ENCODE results near the gene EXOSC1.
"Not testable (repeated sequence)": the region's sequence is repeated elsewhere in the genome, so short reads cannot be mapped to it uniquely, and the experiment has no call there.

EXOSC1 gene

DNA sequence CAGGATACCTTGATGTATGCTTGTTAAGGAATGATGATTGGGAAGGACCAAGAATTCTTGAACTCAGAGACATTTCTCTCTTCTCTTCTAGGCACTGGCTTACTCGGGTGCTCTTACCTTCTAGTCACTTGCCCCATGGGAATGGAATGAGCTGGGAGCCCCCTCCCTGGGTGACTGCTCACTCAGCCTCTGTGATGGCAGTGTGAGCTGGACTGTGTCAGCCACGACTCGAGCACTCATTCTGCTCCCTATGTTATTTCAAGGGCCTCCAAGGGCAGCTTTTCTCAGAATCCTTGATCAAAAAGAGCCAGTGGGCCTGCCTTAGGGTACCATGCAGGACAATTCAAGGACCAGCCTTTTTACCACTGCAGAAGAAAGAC lies 10.9 kb upstream of the EXOSC1 start:
- no peak for DNase-seq

DNA sequence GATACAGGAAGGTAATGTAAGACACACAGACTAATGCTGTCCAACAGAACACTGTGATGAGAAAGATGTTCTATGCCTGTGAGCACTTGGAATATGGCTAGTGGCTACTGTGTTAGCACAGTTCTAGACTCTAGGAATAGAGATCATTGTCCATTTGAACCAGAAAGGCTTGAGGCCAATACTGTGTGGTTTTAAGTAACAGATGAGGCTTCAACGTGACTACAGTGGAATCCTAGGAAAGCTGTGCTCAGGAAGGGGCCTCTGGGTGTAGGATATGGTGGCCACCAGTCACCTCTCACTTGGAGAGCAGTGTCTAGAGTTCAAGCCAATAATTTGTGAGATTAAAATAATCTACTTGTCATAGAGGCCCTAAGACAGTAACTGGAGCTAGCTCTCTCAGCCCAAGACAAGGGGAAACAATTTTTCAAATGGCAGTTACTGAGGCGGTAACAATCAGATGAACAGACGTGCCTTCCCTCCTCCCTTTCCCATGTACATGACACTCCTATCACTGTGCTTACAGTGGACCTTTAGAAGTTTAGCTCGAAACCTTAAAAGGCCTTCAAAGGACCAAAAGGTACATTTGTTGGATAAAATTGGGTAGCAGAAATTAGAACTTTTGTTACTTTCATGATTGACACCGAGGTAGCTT lies 10.4 kb upstream of the EXOSC1 start:
- DNase-seq = no peak

DNA sequence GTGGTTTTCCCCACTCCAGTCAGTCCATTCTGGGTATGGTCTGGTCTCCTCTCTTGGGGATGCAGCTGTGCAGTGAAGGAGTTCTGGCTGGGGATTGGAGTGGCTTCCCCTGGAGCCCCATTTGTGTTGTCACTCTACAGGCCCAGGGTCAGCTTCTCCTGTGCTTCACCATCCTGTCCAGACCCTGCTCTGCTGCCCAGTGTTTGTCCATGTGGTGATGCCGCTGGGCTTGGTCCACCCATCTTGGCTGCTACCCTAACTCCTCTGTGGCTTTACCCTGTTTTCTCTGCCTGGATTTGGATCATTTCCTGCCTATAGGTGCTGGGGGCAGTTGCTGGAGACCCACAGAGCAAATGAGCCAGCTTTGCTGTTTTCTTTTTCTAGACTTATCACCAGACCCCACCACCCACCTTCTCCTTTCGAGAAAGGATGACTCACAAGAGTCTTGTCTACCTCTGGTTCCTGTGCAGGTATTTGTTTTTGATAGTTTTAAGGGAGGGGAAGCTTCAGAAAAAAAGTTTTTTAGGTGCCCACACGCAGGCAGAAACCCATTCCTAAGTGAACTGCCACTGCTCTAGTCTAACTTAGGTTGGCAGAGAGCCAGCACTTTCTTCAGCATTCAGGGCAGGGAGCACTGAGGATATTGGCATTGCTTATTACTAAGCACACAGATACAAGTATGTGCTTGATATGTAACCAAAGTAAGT lies 8.7 kb upstream of the EXOSC1 start:
- DNase-seq = no peak

DNA sequence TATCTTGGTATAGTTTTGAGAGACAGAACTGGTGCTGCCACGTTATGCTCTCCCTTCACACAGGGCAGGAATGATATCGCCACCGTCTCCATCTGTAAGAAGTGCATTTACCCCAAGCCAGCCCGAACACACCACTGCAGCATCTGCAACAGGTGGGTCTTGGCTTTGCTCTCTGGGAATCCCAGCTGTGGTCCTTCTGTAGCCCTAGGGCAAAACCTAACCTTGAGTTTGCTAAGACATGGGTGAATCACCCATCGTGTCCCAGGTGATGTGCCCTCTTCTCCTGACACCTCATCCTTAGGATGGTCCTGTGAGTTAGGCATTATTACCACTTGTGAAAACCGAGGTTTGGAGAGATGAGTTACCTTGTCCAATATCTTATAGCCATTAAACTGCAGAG lies 6.5 kb upstream of the EXOSC1 start:
- DNase-seq = no peak

DNA sequence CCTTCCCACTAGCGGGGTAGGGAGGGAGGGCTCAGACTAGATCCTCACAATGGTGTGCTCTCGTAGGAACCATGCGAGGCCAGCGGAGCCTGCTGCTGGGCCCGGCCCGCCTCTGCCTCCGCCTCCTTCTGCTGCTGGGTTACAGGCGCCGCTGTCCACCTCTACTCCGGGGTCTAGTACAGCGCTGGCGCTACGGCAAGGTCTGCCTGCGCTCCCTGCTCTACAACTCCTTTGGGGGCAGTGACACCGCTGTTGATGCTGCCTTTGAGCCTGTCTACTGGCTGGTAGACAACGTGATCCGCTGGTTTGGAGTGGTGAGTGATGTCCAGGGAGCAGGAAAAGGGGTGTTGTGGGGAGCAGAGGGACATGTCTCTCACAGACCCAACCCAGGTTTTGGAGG lies 5.8 kb upstream of the EXOSC1 start:
- DNase-seq = no peak

DNA sequence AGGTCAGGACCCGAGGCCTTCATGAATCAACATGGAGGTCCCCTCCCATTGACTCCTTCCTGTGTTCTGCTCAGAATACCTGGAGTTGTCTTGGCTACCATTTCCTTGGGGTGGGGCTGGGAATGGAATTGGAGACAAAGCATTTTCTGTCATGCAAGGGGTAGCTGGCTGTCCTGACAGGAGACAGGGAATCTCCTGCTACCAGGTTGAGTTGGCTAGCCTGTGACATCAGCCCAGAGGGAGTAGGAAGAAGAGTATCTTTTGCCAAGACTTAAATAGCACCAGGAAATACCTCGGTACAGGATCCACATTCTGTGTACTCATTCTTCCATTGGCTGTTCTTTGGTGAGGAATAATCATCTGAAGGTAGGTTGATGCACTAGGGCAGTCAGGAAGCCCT lies 5.0 kb upstream of the EXOSC1 start:
- DNase-seq = no peak

DNA sequence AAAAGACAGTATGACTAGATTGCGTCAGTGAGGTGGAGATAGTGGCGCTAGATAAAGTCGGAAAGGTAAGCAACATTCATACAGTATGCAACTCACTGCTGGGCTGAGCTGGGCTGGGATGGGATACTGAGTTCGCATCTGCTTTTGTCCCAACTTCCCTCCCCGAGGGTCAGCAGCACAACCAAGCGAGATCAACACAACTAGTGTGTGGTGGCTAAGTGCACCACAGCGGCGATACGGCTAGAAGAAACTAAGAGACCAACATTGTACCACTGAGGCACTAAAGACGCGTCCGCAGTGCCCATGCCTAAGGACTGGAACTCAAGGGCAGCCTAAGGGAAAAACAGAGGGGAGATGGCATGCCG lies 467 bp downstream of the EXOSC1 start:
- DNase-seq = no peak

DNA sequence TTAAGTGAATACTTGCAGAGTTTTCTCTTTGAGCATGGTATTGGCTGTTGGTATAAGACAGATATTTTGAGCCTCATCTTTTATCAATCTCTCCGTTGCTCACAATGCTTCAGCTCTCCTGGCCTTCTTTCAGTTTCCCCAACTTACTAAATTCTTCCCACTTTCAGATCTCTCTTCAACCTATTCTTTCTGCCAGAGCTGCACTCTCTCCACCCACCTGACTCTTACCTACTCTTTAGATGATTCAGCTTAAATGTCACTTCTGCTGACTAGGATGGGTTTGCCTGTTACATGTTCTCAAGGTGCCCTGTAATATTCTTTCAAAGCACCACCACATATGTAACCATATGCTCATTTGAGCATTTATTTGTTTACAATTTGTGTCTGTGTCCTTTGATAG lies 1.6 kb downstream of the EXOSC1 start:
- no peak for DNase-seq

DNA sequence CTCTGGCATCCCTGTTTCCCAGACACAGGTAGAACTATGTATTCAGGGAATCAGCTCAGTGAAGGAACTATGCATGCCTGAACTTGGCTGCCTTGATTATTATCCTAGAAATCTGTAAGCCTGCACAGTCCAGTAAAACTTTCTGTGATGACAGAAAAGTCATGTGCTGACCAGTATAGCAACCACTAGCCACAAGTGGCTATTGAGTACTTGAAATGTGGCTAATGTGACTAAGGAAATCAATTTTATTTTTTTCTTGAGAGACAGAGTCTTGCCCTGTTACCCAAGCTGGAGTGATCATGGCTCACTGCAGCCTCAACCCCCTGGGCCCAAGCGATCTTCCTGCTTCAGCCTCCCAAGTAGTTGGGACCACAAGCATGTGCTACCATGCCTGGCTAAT lies 3.5 kb downstream of the EXOSC1 start:
- DNase-seq = no peak

DNA sequence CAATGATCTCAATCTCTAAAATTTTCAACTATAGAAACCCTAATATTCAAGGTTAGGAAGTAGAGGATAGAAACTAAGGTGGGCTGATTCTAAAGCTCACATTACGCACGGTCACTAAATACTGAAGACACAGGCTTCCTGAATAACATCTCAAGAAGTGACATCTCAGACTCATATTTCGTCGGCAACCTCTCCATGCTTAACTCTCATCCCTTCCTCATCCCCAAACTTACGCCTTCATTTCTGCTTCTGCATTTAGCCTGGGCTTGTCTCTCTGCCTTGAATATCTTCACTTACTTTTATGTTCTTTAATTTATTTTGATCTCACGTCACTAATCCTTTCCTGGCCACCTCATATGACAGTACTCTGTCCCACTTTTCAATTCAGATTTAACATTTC lies 10.6 kb downstream of the EXOSC1 start:
- no peak for DNase-seq

DNA sequence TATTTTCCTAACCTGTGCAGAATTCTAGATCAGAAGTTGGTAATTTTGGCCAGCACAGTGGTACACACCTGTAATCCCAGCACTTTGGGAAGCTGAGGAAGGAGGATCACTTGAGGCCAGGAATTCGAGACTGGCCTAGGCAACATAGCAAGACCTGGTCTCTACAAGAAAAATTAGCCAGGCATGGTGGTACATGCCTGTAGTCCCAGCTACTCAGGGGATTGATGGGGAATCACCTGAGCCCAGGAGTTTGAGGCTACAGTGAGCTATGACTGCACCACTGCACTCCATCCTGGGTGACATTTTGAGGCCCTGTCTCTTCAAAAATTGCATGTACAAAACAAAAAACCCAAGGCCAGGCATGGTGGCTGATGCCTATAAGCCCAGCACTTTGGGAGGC lies 11.2 kb downstream of the EXOSC1 start:
- DNase-seq = no peak

DNA sequence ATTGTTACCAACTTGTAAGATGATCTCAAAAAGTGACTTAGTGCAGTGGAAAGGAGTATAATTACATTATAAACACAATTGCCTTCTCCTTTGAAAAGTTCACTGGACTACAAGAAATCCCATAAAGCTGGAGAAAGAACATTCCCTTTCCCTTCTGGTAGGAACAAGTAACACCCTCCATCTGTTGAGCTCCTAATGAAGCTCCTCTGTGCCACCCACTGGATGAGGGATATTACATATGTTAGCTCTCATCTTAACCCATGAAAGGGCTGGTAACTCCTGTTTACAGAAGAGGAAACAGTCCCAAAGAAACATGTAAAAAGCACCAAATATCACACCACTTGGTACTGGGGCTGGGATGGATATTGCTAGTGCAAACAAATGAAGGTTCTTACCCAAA lies 11.8 kb downstream of the EXOSC1 start:
- DNase-seq = no peak

DNA sequence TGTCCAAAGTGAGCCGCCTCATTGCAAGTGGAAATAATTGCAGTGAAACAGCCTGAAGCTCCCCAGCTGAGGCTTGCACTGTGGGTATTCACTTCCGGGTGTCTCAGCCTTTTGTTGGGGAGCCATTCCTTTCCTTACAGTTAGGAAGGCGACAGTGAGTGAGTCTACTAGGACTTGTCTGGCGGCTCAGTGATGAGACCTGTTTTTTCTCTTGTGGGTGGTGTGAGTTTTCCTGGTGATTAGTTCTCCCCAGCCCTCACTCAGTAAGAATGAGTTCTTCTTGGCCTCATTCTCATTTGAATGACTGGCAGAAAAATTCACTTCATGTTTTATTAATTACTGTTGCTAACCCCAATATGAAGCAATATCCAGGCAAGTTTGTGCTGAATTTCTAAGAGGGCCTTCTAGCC lies 17.2 kb downstream of the EXOSC1 start:
- DNase-seq = no peak

DNA sequence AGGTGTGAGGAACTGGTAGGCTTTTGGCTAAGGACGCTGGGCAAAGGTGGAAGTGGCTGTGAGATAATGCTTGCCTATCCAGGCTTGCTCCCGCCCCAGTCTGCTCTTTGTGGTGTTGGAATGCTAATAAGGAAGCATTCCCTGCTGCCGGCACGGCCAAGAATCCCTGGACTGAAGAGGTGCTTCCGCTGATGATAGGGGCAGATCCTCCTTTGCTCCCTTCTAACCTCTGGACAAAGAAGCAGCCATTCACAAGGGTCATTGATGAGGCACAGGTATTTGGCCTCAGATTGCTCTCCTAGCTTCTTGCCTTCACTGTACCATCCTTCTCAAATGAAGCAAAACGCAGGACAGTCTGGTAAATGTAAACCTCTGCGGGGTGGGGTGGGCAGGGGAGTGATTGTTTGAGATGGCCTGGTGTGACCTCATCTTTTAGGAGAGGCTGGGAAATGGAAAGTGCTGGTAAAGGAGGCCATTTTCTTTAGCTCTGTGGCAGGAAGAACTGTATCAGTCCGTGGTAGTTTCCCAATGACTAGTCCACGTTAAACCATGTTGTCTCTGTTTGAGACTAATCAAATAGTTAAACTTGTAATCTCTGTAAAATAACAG lies 18.1 kb downstream of the EXOSC1 start:
- no peak for DNase-seq

DNA sequence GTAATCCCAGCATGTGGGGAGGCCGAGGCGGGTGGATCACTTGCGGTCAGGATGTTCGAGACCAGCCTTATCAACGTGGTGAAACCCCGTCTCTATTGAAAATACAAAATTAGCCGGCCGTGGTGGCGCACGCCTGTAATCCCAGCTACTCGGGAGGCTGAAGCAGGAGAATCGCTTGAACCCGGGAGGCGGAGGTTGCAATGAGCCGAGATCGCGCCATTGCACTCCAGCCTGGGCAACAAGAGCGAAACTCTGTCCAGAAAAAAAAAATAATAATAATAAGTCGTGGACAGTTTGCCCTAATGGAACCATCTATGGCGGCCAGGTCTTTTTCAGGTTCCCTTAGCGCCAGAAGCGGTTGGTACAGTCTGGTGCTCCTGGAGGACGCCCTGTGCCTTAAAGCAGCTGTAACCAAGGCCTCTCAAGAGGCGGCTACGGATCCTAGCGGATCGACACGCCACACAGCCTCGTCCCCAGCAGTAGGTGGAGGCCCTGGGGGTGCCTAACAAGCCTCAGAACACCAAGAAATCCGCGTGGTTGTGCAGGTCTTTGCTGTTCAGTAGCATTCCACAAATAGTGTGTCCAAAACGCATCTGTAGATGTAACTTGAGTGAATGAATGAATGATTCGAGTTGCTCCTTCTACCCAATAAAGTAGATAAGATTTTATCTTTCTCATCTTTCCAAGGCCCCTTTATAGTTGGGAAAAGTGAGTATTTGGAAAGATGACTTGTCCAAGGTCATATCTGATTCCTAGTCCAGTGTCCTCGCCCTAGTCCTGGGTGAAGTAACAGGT lies 18.8 kb downstream of the EXOSC1 start:
- DNase-seq = no peak

DNA sequence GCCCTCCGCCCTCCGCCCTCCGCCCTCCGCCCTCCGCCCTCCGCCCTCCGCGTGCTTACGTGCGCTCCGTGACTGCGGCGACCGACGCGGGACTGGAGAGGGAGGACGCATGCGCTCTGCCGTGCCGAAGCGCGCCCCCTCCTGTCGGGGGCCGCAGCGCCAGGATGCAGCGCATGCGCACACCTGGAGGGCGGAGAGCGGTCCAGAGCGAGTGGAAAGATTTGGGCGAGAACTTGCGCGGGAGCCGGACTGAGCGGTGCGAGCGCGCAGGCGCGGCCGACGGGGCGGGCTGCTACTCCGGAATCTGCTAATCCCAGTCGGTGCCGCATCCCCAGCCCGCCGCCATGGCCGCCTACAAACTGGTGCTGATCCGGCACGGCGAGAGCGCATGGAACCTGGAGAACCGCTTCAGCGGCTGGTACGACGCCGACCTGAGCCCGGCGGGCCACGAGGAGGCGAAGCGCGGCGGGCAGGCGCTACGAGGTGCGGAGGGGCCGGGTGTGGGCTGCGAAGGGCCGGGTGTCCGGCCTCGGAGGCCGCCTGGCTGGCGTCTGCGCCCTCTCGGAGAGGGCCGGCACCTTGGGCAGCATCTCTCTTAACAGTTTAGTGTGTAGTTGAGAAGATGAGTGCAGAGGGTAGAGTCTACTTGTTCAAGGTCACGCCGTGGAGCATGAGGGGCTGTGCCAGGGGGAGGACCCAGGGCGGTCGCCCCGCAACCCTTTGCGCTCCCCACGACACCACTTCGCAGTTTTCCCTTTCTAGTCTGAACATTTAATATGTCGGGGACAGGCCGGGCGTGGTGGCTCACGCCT lies 19.6 kb downstream of the EXOSC1 start, which contains the start of gene PGAM1:
TSS of gene PGAM1 (plus strand) at position 228 of the 812 bp plus-strand sequence. CDS start at position 345, 117 bp downstream.
- DNase-seq = peak; percentile 87

DNA sequence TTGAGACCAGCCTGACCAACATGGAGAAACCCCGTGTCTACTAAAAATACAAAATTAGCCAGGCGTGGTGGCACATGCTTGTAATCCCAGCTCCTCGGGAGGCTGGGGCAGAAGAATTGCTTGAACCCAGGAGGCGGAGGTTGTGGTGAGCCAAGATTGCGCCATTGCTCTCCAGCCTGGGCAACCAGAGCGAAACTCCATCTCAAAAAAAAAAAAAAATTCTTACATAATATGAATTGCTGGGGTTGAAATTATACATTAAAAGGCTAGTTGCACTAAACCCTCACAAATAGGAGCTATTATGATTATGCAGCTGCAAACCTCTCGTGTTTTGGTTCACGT lies 22.1 kb downstream of the EXOSC1 start:
- DNase-seq = not testable (repeated sequence)

DNA sequence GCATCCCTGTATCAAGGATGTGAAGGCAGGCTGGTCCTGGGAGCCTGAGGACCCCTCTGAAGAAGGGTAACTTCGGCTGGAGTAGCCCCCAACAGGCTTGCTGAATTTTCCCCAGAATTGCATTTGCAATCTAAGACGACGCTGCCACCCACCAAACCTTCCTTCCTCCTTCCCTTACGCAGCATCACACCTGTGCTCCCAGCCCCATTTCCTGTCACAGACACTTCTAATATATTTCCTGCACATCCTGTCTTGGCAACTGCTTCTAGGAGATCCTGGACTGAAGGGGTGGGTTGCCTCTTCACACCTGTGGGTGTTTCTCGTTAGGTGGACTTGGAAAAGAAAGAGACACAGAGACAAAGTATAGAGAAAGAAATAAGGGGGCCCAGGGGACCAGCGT lies 29.2 kb downstream of the EXOSC1 start:
- DNase-seq = no peak

DNA sequence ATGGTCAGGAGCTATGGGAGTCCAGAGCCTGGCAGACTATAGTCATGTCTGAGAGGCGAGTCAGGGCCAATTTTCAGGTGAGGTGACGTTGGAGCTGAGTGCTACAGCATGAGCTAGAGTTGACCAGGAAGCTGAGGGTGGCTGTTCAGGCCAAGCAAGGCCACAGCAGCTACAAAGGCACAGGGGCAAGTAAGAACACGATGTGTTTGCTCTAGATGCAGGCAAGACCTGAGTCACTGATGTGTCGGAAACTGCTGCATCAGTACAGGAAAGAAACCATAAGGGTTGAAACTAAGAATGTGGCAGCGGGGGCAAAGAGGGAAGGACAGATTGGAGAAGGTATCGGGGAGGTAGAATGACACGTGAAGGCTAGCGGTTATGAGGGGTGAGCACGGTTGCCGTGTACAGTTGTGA lies 32.9 kb downstream of the EXOSC1 start:
- no peak for DNase-seq

DNA sequence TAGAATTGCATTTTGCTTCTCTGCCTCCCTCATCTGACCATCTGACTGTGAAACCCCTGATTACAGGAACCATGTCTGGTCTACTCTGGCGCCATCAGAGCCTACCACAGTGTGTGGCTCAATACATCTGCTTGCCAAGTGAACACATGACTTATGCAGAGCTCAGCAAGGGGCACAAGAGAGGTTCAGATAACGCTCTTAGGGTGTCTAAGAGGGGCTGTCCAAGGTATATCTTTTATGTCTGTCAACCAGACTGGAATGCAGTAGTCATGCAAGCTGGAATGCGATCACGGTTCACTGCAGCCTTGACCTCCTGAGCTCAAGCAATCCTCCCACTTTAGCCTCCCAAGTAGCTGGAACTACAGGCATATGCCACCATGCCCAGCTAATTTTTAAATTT lies 34.4 kb downstream of the EXOSC1 start:
- no peak for DNase-seq

DNA sequence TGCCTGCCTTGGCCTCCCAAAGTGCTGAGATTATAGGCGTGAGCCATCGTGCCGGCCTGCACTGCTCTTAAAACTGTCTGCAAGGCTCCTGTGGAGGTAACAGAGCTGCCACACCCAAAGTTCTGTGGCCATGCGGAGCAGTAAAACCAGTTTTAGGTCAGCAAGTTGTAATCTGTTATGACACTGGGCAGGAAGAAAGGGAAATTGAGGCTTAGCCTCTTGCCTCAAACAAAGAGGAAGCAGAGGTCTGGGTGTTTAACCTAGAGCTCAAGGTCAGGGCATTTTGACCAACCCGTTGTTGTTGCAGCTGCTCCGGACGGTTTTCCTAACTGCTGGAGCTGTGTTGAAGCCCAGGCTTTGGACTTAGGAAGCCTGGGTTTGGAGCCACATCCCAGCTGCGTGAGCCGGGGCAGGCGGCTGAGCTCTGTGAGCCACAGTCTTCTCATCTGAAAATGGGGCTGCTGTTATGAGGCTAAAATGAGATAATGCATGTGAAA lies 37.3 kb downstream of the EXOSC1 start:
- no peak for DNase-seq

DNA sequence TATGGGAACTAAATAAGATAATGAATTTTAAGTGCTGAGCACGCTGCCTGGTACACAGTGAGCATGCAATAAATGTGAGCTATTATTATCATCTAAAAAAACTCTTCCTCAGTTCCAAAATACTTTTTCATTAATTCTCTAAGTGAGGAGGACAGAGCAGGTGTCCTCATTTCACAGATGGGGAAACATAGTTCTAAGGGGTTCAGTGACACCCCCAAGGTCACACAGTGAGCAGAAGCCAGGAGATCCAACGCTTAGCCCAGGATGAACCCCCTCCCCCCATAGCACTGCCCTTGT lies 37.9 kb downstream of the EXOSC1 start:
- DNase-seq = no peak

All from NCI-H1694 treated with DMSO at 0.1 percent for 48 hours (cell line).